ENCODE measurements around the gene TSR3.

The TSR3 gene

DNA sequence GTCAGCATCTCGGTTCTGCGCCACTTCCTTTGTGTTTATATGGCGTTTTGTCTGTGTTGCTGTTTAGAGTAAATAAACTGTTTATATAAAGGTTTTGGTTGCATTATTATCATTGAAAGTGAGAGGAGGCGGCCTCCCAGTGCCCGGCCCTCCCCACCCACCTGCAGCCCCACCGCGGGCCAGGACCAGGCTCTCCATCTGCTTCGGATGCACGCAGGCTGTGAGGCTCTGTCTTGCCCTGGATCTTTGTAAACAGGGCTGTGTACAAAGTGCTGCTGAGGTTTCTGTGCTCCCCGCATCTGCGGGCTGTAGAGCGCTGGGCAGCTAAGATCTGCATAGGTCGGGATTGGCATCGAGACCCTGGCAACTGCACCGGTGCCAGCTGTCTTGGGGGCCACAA is 26.4 kb downstream of the TSR3 start:
- DNase-seq (ENCODE audit: low read depth in 2 of 2): no peak

- no peak for DNase-seq (ENCODE audit: low read depth in 2 of 2)
Observed at GRCh38 chr16:1324286-1324826, 27.3 kb downstream of the TSR3 start.

DNA sequence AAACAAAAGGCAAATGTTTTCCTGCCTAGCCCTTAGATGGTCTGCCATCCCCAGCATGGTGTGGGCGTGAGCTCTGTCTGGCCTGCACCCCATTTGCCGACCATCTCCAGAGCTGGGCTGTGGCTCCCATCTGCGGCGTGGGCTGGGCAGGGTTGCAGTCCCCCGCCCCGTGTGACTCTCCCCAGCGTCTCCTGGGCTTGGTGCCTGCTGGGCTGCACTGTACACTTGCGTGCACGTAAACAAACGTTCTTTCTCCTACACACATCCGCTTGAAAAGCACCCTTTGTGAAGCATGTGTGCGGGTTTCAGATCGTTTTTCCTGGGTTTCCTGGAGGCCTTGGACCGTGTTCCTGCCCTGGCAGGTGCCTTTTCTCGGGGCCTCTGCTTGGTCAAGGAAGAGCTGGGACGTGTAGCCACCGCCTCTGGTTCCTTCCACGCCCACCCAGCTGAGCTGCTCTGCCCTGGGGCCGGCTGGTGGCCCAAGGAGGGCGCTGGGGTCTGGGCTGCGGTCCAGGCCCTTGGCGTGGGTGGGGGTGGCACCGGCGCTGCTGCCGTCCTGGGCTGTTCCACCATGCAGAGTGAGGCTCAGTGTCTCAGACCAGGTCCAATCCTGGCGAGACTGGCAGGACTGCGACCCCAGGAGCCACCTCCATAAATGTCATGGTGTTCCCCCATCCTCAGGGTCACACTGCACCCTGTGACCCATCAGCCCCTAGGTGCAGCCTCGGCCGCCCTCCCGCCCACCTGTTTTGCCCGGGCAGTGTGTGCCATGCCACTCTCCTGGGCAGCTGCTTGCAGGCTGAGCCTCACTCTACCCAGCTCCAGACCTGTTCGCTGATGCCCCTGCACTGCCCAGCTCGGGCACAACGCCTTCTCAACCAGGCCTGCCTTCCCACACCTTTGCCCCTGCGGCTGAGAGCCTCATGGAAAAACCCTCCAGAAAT is 28.1 kb downstream of the TSR3 start:
- DNase-seq (ENCODE audit: low read depth in 2 of 2): no peak

DNA sequence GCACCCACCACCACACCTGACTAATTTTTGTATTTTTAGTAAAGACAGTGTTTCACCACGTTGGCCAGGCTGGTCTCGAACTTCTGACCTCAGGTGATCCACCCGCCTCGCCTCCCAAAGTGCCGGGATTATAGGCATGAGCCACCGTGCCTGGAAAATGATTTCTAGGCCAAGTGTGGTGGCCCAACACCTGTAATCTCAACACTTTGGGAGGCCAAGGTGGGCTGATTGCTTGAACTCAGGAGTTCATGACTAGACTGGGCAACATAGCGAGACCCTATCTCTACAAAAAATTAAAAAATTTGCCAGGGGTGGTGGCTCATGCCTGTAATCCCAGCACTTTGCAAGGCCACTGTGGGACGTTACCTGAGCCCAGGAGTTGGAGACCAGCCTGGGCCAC is 29.3 kb downstream of the TSR3 start:
- no peak for DNase-seq (ENCODE audit: low read depth in 2 of 2)

DNA sequence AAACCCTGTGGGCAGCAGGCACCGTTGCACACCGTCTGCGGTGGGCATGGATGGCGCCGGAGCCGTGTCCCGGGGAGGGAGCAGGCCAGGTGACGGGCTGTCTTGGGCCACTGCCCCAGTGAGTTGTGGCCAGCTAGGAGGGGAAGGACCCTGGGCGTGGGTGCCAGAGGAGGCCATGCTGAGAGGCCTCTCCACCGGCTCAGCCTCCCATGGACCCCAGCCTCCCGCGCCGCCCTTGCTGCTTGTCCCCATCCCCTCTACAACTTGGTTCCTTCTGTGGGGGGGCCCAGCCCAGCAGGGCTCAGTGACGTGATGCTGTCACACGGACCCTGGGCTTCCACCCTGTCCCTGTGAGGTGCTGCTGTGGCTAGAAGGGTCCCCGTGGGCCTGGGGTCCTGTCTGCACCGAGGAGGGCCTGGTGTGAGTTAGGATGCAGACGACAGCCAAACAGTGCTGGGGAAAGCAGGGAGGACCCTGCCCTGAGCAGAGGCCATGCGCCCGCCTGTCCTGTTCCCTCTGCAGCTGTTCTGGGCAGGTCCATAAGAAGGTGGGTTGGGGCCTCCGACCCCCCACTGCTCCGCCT is 30.9 kb downstream of the TSR3 start:
- DNase-seq (ENCODE audit: low read depth in 2 of 2): no peak

DNA sequence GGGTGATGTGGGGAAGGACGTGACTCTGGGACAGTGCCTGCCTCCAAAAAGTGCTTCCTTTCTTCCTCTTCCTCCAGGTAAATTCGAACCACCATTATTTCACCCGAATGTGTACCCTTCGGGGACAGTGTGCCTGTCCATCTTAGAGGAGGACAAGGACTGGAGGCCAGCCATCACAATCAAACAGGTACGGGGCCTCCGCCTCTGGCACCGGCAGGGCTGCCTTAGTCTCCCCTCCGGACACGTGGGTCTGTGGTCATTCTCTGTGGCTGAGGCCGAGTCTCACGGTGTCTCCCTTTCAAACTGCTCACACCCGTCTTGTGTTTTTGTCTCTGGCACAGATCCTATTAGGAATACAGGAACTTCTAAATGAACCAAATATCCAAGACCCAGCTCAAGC is 31.6 kb downstream of the TSR3 start:
- DNase-seq (ENCODE audit: low read depth in 2 of 2): no peak

DNA sequence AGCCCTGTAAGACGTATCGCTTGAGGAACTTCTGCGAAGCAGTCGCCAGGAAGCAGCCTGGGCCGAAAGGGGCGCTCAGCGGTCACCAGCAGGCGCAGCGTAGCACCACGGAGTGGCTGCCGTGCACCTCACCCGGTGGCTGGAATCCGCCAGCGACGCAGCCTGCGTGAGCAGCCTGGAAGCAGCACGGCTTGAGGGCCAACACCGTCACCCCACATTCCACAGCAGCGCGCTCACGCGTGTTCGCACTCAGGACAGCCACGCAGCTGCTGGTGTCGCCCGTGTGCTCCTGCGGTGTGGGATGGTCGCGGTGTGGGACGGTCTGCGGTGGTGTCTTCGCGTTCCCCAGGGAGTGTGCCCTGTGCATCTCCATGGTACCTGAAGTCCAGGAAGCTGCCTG is 32.6 kb downstream of the TSR3 start:
- no peak for DNase-seq (ENCODE audit: low read depth in 2 of 2)

DNA sequence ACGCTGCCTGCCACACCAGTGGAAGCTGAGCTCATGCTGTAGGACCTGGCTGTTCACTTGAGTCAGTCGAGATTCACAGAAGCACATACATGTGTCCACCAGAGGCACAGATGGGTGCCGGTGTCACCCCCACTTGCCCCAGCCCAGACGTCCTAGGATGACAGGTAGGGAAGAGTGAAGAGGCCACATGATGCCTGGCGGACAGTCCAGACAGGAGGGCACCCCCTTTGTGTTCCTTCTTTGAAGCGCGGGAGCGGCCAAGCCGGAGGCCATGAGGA is 33.5 kb downstream of the TSR3 start:
- DNase-seq (ENCODE audit: low read depth in 2 of 2): no peak

DNA sequence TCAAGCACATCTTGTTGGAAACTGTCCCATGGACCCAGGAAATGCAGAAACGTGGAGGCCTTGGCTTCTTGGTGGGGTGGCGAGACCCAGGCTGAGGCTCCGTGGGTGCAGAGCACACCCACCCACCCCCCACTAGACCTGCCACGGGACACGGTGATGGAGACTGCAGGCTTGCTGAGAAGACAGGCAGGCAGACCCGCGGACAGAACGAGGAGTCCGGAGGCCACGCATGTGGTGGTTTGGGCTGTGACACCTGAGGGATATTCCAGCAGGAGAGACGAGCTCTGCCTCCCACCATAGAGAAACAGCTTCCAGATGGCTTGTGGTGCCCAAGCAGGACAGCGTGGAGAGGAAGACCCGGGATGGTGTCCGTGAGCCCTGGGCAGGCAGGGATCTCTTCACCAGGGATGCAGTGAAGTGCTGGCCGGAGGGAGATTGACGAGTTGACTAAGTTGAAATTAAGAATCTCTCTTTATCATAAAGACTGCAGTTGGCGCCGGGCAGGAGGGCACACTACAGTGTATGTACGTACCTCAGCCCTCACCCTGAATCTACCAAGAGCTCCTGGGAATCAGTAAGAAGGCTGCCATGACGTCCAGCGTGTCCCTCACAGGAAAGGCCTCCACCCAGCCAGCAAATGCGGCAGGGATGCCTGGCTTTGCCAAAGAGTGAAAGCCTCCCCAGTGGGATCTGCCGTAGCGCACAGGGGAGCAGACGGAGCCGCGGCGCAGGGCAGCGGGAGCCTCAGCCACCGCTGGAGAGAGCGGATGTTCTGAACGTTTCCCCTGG is 34.0 kb downstream of the TSR3 start:
- no peak for DNase-seq (ENCODE audit: low read depth in 2 of 2)

DNA sequence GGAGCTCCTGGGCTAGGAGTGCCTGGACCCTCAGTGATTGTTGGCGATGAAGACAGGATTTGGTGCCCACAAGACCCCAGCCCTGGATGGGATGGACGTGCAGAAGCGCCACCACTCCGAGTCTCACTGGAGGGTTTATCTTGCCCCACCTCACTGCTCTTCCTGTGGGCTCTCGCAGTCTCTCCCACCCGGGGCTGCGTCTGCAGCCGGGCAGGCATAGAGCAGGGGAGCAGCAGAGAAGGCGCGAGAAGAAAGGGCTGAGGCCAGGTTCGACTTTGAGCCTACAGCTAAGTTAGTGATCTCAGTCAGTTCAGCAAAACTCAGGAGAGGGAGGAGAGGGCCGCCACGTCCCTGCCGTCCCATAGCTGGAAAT is 35.7 kb downstream of the TSR3 start:
- no peak for DNase-seq (ENCODE audit: low read depth in 2 of 2)

- no peak for DNase-seq (ENCODE audit: low read depth in 2 of 2)
Observed at GRCh38 chr16:1315081-1316032, 36.3 kb downstream of the TSR3 start.

GRCh38 chr16:1314399-1315068 is 37.1 kb downstream of the TSR3 start:
- DNase-seq (ENCODE audit: low read depth in 2 of 2): no peak

DNA sequence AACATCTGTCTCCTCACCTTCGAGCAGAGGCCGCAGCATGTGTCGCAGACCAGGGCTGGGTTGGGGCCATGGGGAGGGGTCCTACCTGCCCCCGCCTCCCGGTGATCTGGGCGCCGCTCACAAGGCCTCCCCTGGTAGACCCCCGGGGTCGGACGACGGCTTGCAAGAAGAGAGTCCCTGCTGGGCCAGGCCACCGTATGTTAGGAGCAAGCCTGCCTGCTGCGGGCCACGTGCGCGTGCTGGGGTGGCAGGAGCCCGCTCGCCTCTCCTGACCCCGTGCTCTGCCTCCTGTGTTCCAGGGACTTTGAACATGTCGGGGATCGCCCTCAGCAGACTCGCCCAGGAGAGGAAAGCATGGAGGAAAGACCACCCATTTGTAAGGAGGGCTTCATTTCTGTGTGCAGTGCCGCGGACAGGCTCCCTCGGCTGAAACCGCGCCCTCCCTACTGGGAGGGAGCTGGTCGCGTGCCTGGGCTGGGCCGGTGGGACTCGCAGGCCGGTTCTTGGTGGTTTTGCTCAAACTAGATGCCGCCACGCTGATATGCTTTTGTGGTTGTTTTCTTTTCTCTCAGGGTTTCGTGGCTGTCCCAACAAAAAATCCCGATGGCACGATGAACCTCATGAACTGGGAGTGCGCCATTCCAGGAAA is 37.8 kb downstream of the TSR3 start:
- DNase-seq (ENCODE audit: low read depth in 2 of 2): no peak

DNA sequence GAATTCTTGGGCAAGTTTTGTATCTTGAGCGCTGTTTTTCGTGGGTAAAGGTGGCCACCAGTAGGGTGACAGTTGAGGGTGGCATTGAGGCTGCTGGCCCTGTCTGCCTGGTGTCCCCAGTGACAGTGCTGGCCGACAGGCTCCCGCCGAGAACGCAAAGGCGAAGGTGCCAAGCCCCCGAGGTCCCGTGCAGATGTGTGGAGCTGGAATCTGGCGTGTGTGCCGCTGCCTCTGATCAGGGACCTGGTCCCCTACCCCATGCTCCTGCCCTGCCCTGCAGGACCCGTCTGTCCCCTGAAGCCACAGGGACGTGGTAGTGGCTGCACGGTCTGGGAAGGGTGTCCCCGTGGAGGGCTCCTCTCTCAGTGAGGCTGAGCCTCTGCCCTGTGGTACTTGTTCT is 38.8 kb downstream of the TSR3 start:
- DNase-seq (ENCODE audit: low read depth in 2 of 2): no peak

GRCh38 chr16:1312467-1312816 is 39.2 kb downstream of the TSR3 start:
- no peak for DNase-seq (ENCODE audit: low read depth in 2 of 2)

DNA sequence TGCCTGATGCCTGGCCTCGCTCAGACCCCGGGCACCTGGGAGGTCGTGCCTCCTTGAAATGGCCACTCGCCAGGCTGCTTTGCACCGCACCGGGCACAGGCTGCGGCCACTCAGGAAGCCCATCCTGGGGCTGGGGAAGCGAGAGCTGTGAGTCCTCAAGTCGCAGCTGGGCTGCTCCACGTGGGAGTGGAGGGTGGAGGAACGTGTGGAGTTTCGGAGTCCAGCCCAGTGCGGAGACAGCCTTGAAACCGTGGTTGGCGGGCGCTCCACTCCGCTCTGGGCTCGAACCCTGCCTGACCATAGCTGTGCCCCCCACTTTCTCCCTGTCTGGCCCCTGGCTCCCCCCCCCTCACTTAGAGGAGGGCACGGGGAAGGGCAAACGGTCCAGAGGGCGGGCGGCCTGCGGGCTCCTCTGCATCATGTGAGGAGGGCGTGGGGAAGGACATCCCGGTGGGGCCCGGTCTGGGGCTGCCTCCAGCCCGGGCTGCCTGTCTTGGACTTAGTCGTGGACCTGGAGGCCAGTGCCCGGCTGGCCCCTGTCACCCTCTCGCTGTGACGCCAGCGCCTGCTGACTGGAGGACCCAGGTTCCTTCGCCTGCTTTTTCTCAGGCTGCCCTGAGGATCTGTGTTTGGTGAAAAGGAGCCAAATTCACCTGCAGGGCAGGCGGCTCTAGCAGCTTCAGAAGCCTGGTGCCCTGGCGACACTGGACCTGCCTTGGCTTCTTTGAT is 39.8 kb downstream of the TSR3 start:
- no peak for DNase-seq (ENCODE audit: low read depth in 2 of 2)

GRCh38 chr16:1311212-1311737 is 40.4 kb downstream of the TSR3 start:
- no peak for DNase-seq (ENCODE audit: low read depth in 2 of 2)

DNA sequence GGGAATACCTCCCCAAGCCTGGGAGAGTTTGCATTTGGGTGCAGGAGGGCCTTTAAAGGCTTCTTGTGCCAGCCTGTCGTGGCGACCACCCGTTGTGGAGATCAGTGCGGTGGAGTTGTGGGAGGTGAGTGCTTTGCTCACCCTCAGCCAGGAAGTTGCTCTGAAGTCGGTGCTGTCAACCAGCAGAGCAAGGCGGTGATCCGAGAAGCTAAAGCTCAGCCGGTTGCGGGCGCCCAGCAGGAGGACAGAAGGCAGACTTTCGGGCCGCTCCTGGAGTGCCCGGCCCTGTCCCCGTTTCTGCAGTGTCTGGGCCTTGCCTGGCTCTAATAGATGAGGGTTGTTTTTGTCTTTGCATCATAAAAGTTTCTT is 40.9 kb downstream of the TSR3 start:
- no peak for DNase-seq (ENCODE audit: low read depth in 2 of 2)
